Lower leg skin (tissue), 3 donors: ENCODE results near the gene ULK3.

Source experiments
- CTCF ChIP-seq, 3 donors: fragments of 450-650 bp; IDR thresholded peaks; one replicate each; pipeline ENCODE4 v1.5.1; 2016; ENCODE audit warnings: antibody characterized with exemption in 3 of 3, mild to moderate bottlenecking in 3 of 3, moderate library complexity in 2 of 3
- POLR2A ChIP-seq, 2 donors: fragments of 450-650 bp; IDR thresholded peaks; one replicate each; pipeline ENCODE4 v1.6.1; 2016 to 2017; ENCODE audit warnings: antibody characterized with exemption in 2 of 2, mild to moderate bottlenecking in 1 of 2, moderate library complexity in 1 of 2

GRCh38 chr15:74870436-74871215 lies 27.7 kb upstream of the ULK3 start:
- no peak for TF ChIP-seq CTCF (IDR thresholded peaks at IDR 0.05)
- no peak for TF ChIP-seq POLR2A (IDR thresholded peaks at IDR 0.05)
